Endothelial cell of umbilical vein (primary cell): ENCODE measurements around the gene VSIG10L. TPM values are rescaled to one million over a fixed set of nuclear protein-coding genes. Genes with fewer than 3 reads are reported as not detected.

Experiments
- BruUV-seq: library from RNA; stranded (reverse); fragments of 400-500 nt; replicated peaks from 2 replicates; lab custom pipeline; 2021; lab: Mats Ljungman, UMichigan
- CTCF ChIA-PET: fragments of 300-600, 350-600 bp; sonication (Branson Sonifier 250); formaldehyde crosslinking; loops from one replicate; lab custom pipeline; 2021; ENCODE audit warnings: antibody characterized with exemption, inconsistent platforms; lab: Charles Lee
- POLR2A ChIA-PET: fragments of 300-600, 350-600 bp; sonication (Branson Sonifier 250); formaldehyde crosslinking; loops from one replicate; lab custom pipeline; 2021; ENCODE audit warnings: antibody characterized with exemption, inconsistent platforms; lab: Charles Lee
- DNase-seq: peaks from one replicate; pipeline ENCODE4 v3.0.0-alpha.2; 2011; ENCODE audit warnings: low read depth, low spot score
- FAIRE-seq: peaks from 2 replicates; lab custom pipeline; 2011; peaks lifted over from hg19 to GRCh38; lab: Jason Lieb, UNC
- H2AFZ ChIP-seq: 2 replicates; pipeline ENCODE4 v1.6.0; 2012; ENCODE audit warnings: low read depth, low read length, control low read depth, inconsistent platforms
- H3K27ac ChIP-seq: 2 replicates; pipeline ENCODE4 v1.5.1; 2011; ENCODE audit warnings: low read depth, mild to moderate bottlenecking, control low read depth, low read length, moderate library complexity; ENCODE audit not compliant: insufficient read depth
- H3K27me3 ChIP-seq, 2 experiments: 2 replicates each; pipeline versions ENCODE4 v1.6.0 to v1.6.1; 2011; ENCODE audit warnings: low read length in 2 of 2, mixed read lengths in 1 of 2; ENCODE audit not compliant: control insufficient read depth in 2 of 2, insufficient read depth in 2 of 2
- H3K36me3 ChIP-seq, 2 experiments: 2 replicates in 1 of 2; 3 replicates in 1 of 2; pipeline ENCODE4 v1.5.1; 2011; ENCODE audit warnings: low read length in 2 of 2, mild to moderate bottlenecking in 1 of 2, moderate library complexity in 1 of 2; ENCODE audit not compliant: control insufficient read depth in 2 of 2, insufficient read depth in 2 of 2; ENCODE audit errors: extremely low read depth in 1 of 2
- H3K4me1 ChIP-seq: 3 replicates; pipeline ENCODE4 v1.5.1; 2011; ENCODE audit warnings: mild to moderate bottlenecking, low read length; ENCODE audit not compliant: control insufficient read depth, insufficient read depth; ENCODE audit errors: extremely low read depth
- H3K4me2 ChIP-seq: 2 replicates; pipeline ENCODE4 v1.6.1; 2011; ENCODE audit warnings: low read length, control low read depth, mixed read lengths; ENCODE audit not compliant: insufficient read depth
- H3K4me3 ChIP-seq, 3 experiments: fragments of 200-600 bp in 1 of 3; sonication (generic), shearing (Covaris generic) in 1 of 3; replicated peaks in 1 of 3; 2 replicates each; pipeline ENCODE4 v1.5.1; 2011 to 2016; ENCODE audit warnings: control low read depth in 3 of 3, low read length in 3 of 3, mild to moderate bottlenecking in 2 of 3, inconsistent platforms in 1 of 3, low read depth in 1 of 3, moderate library complexity in 1 of 3; ENCODE audit not compliant: insufficient read depth in 1 of 3
- H3K79me2 ChIP-seq: 2 replicates; pipeline ENCODE4 v1.6.0; 2012; ENCODE audit warnings: low read length, inconsistent platforms; ENCODE audit not compliant: control insufficient read depth, insufficient read depth
- H3K9ac ChIP-seq: replicated peaks from 2 replicates; pipeline ENCODE3; 2011; ENCODE audit warnings: low read length, control low read depth; ENCODE audit not compliant: insufficient read depth; ENCODE audit errors: extremely low read depth
- H3K9me1 ChIP-seq: replicated peaks from 3 replicates; pipeline ENCODE4 v1.6.0; 2011; ENCODE audit warnings: mild to moderate bottlenecking, low read length; ENCODE audit not compliant: control insufficient read depth, insufficient read depth; ENCODE audit errors: extremely low read depth
- H3K9me3 ChIP-seq: replicated peaks from 2 replicates; pipeline ENCODE4 v1.5.1; 2012; ENCODE audit warnings: low read length, inconsistent platforms; ENCODE audit not compliant: control insufficient read depth, insufficient read depth
- H4K20me1 ChIP-seq: replicated peaks from 2 replicates; pipeline ENCODE3; 2011; ENCODE audit warnings: mild to moderate bottlenecking, low read length; ENCODE audit not compliant: control insufficient read depth, insufficient read depth; ENCODE audit errors: extremely low read depth
- CTCF ChIP-seq, 2 donors: IDR thresholded peaks; 1 replicate in 1 of 2; 2 replicates in 1 of 2; pipeline ENCODE4 v1.5.1; 2011; ENCODE audit warnings: low read length in 2 of 2, mild to moderate bottlenecking in 2 of 2, moderate library complexity in 2 of 2, control low read depth in 1 of 2, inconsistent platforms in 1 of 2, low read depth in 1 of 2; ENCODE audit not compliant: insufficient read depth in 1 of 2; ENCODE audit errors: extremely low read depth in 1 of 2
- EZH2 ChIP-seq: IDR thresholded peaks from 2 replicates; pipeline ENCODE4 v1.6.1; 2012; ENCODE audit warnings: borderline replicate concordance, low read depth, mild to moderate bottlenecking, moderate library complexity, low read length, inconsistent platforms; ENCODE audit not compliant: severe bottlenecking
- FOS ChIP-seq: IDR thresholded peaks from 2 replicates; pipeline ENCODE4 v1.6.1; 2011; ENCODE audit warnings: mild to moderate bottlenecking, low read length, moderate library complexity, borderline replicate concordance; ENCODE audit not compliant: insufficient read depth
- GATA2 ChIP-seq: IDR thresholded peaks from 2 replicates; pipeline ENCODE4 v1.7.0; 2011; ENCODE audit warnings: low read depth, mild to moderate bottlenecking, moderate library complexity, mixed read lengths, low read length; ENCODE audit not compliant: insufficient read length, insufficient read depth
- JUN ChIP-seq: IDR thresholded peaks from 2 replicates; pipeline ENCODE4 v1.6.1; 2011; ENCODE audit warnings: borderline replicate concordance, low read depth; ENCODE audit not compliant: insufficient read length, insufficient read depth
- MAX ChIP-seq: IDR thresholded peaks from 2 replicates; pipeline ENCODE4 v1.6.1; 2011; ENCODE audit not compliant: insufficient read depth, insufficient read length
- MYC ChIP-seq: IDR thresholded peaks from one replicate; pipeline ENCODE4 v1.6.1; 2011; ENCODE audit warnings: mild to moderate bottlenecking, low read depth, low read length
- POLR2A ChIP-seq: IDR thresholded peaks from 2 replicates; pipeline ENCODE4 v1.6.1; 2012; ENCODE audit warnings: low read depth, mild to moderate bottlenecking, control low read depth, low read length
- POLR2AphosphoS5 ChIP-seq: IDR thresholded peaks from 2 replicates; pipeline ENCODE4 v1.6.1; 2012; ENCODE audit warnings: low read depth, mild to moderate bottlenecking, control low read depth, low read length, moderate library complexity; ENCODE audit not compliant: insufficient read depth
- dilution Hi-C: fragments of 300-500 bp; cut with MboI; formaldehyde crosslinking; loops from one replicate; pipeline ENCODE4 v1.15.0; 2019; ENCODE audit warnings: low sequenced_read_pairs; ENCODE audit not compliant: extremely low pct_ligation_motif_present
- intact Hi-C: fragments of 100-400 bp; cut with micrococcal nuclease; formaldehyde crosslinking; loops from one replicate; pipeline ENCODE4 v1.10.0; 2022
- polyA plus RNA-seq, 4 experiments: library from polyadenylated mRNA; depleted of rRNA in 3 of 4; stranded (reverse) in 3 of 4; unstranded in 1 of 4; fragments of >200 nt; gene quantifications; 2 replicates each; pipeline versions ENCODE4 v1.2.1 to v1.2.3, GENCODE V29; 2011 to 2012; ENCODE audit warnings: missing spikeins in 1 of 4
- total RNA-seq: library from RNA; stranded (reverse); gene quantifications from 2 replicates; pipeline ENCODE4 v1.2.3, GENCODE V29; 2021

The VSIG10L gene
- total and polyA plus RNA-seq, 2 donors (not counting 3 experiments of a cell fraction or from before 2014, with no cell fraction given) = 0.62 to 0.77 TPM

GRCh38 chr19:51370230-51370629, 28.3 kb upstream of the VSIG10L start:
- Histone ChIP-seq H3K4me3 (no peak overlapping the region), H2AFZ (no peak overlapping the region), H3K9ac (no peak overlapping the region), H3K27ac (no peak overlapping the region), H3K4me2 (no peak overlapping the region), H3K27me3 (no peaks in the 10 kb centered on the region), H3K9me3 (no peaks in the 10 kb centered on the region), H3K36me3 (no peaks in the 10 kb centered on the region), H3K4me1 (peaks cover 11% of the 10 kb centered on the region), H3K79me2 (peaks cover 5% of the 10 kb centered on the region), H3K9me1 (no peaks in the 10 kb centered on the region), H4K20me1 (no peaks in the 10 kb centered on the region)
- intact Hi-C loops = no loop called here
- BruUV-seq = no TSS peak
- dilution Hi-C loops = no loop called here
- TF ChIP-seq FOS (no peak), POLR2AphosphoS5 (no peak), GATA2 (no peak), POLR2A (no peak), MYC (no peak), JUN (no peak), MAX (no peak), EZH2 (no peak), CTCF (IDR thresholded peaks at IDR 0.05; ENCODE audit: extremely low read depth in 1 of 2, insufficient read depth in 1 of 2, low read depth in 1 of 2, low read length in 2 of 2) (no peak)
- DNase-seq (no peak), FAIRE-seq (no peak)
- ChIA-PET CTCF (no interaction called here), POLR2A (no interaction called here)
